OCI-M2 (cell line): ENCODE measurements around the gene USP10.
"Not testable (repeated sequence)": the region's sequence is repeated elsewhere in the genome, so short reads cannot be mapped to it uniquely, and the experiment has no call there.

Source experiments
- DNase-seq: peaks from one replicate; lab custom pipeline; 2025; ENCODE audit not compliant: unreplicated experiment; lab: John Stamatoyannopoulos, UW

USP10 gene

DNA sequence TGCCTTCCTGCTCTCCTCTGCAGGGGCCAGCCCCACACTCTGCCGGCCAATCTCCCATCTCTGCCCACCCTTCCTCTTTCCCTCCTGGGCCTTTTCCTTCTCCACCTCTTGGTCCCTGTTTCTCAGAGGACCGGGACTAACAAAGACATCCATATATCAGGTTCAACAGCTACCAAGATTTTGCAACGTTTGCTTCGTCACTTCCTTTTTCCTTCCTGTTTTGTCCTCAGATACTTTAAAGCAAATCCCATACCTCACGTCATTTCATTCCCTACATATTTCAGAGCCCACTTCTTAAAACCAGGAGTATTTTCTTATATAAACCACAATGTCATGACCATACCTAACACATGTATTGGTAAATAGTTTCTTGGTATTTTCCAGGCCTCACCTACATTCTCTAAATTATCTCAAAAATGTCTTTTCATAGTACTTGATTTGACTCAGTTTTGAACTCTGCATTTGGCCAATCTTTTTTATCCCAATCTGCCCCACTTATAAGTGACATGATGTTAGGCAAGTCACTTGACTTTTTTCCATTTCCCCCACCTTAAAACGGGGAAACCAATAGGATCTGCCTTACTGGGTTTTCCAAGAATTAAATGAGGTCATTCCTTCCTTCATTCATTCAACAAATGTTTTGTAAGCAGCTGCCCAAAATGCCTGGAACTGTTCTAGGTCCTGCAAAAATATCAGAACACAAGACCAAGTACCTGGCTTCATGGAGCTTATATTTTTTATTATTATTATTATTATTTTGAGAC, 7.2 kb upstream of the USP10 start:
- DNase-seq: no peak

DNA sequence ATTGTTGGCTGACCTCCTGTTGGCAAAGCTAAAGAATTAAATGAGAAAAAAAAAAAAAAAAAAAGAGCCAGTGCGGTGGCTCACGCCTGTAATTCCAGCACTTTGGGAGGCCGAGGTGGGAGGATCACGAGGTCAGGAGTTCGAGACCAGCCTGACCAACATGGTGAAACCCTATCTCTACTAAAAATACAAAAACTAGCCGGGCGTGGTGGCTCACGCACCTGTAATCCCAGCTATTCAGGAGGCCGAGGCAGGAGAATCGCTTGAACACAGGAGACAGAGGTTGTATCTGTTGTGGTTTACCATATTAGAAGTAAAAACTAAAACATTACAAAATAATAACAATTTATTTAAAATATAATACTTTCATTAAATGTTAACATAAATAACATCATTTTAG, 5.9 kb upstream of the USP10 start:
- not testable (repeated sequence) for DNase-seq

DNA sequence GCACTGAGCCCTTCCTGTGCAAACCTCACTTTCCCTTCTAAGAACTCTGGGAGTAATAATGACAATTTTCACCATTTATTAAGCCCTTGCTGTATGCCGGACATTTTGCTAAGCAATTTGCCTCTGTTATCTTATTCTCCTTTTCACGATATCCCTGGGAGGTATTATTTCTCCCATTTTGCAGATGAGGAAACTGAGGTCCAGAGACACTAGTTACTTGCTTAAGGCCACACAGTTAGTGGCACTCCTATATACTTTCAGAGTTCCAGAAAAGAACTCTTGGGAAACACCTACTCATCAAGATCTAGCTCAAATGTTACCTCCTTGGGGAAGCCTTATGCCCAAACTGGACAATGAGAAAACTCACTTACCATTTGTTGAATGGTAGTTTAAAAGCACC, 4.8 kb upstream of the USP10 start:
- DNase-seq: no peak

DNA sequence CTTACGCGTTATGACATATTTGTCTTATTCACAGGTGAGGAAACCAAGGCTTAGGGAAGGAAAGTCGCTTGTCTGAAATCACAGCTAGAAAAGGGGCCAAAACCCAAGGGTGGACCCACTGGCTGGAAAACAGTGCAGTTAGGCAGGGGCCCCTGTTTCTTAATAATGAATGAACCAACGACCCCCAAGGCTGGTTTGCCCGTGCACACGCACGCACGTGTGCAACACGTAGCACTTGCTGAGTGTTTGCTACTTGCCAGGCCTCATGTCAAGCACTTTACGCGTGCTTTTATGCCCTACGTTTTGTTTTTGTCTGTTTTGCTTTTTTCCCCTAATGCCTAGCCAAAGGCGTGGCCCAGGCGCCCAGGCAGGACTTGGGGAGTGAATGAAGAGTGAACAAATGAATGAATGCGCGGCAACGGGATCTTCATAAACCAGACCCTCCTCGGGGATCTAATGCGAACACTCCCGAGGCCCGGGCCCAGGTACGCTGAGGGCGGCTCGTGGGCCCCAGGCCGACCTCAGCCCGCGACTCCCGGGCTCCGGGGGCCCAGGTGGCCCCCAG, 571 bp upstream of the USP10 start:
- DNase-seq: no peak

DNA sequence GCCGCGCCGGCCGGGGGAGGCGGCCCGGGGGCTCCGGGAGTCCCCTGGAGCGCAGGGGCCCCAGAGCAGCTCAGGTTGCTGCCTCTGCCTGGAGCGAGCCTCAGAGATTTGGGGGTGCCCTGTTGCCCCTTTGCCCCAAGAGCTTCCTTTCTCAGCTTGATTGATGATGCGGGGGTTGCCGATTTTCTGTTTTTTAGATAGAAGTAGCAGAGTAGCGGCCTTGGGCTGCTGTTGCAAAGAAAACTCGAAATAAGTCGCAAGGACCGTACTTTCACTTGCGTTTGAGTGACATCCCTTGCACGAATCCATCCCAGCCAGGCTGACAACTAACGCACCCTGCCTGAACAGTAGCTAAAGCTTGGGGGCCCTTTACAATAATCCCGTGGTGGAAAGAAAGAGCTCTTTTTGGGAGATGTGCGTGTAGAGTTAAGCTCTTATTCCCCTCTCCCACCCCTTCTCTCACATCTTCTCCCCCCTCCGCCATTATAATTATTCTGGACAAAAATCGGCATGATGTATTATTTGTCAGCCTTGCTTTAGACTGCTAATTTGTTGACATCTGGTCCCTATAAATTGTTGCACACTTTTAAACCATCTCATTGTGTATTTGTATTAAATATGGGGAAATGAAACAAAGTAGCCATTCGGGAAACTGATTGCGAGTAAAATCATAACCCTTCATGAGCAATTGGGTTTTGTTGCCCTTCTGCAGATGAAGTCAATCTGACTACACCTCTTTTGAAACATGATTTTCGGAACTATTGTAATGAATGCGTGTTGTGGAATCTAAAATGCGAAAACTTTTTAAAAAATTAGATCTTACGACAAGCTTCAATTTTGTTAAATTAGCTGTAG, 873 bp downstream of the USP10 start:
- DNase-seq: no peak

DNA sequence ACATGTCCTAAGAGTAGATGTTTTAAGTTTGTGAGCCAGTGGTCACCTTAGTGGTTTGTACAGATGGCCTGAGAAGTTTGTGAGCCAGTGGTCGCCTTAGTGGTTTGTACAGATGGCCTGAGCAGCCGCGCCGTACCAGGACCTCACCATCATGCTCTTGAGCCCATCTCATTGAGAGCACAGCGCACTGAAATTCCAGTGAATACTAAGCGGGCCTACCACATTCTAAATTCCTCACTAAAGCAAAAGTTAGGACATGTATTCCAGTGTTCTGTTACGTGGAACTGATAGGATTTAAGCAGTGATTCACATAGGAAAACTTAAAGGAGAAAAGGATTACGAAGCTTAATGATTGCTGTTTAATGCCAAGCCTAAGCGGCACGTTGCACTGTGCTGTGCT, 3.9 kb downstream of the USP10 start:
- no peak for DNase-seq

DNA sequence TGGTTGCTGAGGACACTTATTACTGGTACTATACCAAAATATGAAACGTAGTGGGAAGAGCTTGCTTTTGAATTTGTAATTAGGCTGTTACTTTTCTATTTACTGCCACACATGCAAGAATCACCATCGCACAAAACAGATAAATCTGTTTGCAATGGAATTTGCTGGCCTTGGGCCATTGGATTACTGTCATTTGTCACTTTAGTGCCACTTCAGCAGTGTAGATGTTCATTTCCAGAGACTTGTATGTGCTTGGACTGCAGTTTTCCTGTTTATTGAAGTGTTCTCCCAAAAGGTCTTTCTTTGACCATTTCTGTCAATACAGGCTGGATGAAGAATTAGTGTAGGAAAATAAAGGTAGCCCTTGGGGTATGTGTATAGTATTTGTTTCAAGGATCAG, 4.5 kb downstream of the USP10 start:
- DNase-seq: no peak

DNA sequence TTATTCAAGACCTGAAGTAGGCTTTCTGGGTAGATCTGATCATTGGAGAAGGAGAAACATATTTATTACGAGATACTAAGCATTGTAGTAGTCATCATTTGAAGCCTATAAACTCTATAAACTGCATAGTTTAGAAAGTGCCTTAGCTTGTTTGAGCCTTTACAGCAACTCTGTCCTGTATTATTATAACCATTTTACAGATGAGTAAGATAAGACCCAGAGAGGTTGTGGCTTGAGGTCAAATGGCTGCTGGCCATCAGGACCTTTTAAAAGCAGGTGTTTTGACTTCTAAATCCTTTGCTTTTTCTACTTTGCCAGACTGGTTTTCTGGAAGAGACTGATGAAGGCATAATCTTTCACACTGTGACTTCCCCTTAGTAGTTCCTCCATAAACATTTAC, 7.1 kb downstream of the USP10 start:
- DNase-seq: no peak

DNA sequence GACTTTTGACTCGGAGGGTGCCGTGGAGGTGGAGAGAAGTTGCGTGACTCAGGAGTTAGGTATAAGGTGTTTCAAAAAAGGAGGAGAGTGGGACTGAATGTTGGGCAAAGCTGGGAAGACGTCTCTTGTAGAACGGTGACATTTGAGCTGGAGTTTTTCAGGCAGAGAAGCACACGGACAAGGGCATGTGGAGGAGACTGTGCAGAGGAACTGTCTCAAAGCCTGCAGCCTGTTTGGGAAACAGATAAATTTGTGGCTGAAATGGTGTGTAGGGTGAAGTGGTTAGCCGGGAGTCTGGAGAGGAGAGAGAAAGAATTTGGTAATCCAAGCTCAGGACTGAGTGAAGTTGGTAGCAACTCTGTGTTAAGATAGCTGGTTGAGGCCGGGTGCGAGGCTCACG, 9.8 kb downstream of the USP10 start:
- no peak for DNase-seq

DNA sequence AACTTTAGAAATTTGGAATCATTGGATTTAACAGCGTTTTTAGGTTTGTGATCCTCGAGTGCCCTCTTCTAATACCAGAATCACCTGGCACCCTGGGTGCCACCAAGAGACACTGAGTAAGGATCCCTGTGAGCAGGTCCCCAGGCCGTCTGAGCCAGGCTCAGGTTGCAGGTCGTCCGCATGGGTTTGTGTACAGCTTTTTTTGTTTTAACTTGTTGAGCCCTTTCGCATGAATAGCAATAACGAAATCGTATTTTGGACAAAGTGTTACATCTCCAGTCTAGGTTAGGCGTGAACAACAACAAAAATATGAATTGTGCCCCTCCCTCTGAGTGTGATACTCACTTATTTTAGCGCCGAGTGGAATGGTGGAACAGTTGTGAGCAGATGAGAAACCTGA, 10.9 kb downstream of the USP10 start:
- no peak for DNase-seq

DNA sequence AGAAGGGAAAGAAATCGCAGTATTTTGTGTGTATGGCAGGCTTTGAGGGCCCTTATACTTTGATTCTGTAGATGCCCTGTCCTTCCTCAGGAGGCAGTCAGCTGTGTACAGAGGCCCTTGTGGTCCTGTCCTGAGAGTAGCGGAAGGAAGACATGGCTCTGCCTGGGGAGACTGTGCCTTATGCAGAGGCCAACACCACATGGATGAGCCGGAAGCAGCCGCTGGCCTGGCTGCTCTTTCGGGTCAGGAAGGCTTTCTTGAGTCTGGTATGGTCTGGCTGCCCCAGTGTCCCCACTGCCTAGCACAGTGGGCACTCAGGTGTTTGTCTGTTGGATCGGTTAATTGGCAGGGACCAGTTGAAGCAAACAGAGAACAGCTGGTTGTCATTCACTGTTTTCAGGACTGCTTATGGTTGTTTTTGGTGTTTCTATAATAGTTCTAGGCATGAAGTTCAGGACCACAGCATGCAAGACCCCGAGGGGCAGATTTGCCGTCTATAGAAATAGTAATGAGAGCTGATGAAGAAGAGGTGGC, 12.4 kb downstream of the USP10 start:
- no peak for DNase-seq

DNA sequence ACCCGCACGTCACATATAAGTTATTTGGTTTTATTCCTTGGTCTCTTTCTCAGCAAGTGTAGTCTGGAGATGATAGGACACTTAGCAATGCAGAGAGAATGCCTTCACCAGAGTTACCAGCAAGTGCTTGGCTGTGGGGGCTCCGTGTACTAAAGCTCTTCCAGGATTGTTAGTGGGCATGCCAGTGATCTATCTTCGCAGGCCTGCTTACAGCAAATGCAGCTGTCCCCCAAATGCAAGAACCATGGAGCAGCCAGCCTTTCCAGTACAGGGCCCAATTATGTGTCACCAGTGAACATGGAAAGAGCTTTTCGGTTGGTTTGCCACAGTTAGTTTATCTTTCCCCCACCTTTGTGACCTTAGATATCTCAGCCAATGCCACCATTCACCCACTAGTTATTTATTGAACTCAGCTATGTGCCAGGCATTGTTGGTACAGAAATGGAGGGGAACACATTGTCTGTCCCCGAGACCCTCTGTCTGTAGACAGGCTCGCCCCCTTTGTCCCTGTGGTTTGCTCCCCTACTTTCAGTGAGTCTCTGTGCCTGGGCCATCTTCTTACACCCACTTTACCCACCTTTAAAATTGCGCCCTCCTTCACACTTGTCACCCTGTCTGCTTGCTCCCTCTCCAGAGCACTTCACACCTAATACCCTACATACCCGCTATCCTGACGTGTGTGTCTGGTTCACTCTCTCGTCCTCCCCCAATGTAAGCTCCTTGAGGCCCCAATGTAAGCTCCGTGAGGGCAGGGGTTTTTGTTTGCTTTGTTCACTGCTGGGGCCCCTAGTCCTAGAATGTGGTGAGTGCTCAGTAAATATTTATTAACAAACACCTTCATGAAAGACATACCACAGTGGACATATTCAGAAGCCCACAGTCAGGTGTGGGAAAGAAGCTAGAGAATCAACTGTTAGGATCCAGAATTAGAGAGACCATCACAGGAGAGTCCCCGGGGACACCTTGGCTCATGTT, 13.3 kb downstream of the USP10 start:
- no peak for DNase-seq

DNA sequence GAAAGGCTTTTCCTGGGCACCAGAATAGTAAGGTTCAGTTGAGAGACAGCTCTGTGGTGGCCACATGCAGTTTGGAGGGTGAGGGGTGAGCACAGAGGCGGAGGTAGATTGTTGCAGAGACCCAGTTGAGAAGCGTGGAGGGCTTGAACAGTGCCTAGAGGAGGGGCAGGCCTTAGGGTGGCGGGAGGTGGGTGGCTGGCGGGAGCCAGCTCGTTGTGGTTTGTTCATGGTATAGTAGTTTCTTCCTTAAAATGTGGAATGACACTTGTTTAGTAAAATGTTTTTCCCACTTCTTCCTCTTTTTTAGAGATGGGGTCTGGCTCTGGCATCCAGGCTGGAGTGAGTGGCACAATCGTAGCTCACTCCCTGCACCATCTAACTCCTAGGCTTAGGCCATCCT, 14.2 kb downstream of the USP10 start:
- no peak for DNase-seq

DNA sequence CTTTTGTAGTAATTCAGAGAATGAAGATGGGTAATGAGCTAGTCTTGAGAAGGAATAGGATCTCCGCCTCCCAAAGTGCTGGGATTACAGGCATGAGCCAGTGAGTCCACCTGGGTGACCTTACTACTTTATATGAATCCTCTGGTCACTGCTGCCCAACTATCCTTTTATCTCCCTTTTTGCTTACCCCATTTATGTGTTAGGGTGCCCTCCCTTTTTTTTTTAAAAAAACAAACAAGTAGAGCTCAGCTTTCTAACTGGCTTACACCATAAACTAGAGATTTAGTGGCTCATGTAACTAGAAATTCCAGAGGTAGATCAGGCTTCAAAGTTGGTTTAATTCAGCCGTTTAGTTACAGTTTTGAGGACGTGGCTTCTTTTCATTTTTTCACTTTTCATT, 15.6 kb downstream of the USP10 start:
- no peak for DNase-seq

DNA sequence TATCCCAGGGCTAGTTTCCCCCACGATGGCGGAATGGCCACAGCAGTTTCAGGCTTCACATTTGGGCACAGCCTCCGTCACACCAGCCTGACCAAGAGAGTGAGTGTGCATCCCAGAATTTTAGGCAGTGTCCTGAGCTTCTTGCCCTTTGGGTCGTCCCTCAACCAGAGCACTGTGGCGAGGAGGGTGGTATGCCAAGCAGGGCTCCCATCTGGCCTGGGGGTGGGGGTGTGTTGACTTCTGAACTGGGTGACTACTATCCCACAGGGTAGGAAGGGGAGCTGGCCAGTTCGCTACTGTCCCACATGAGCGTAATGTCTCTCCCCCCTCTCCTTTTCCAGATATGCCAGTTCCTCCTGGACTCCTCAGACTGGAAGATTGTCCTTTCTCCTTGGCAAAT, 16.1 kb downstream of the USP10 start:
- DNase-seq: no peak

DNA sequence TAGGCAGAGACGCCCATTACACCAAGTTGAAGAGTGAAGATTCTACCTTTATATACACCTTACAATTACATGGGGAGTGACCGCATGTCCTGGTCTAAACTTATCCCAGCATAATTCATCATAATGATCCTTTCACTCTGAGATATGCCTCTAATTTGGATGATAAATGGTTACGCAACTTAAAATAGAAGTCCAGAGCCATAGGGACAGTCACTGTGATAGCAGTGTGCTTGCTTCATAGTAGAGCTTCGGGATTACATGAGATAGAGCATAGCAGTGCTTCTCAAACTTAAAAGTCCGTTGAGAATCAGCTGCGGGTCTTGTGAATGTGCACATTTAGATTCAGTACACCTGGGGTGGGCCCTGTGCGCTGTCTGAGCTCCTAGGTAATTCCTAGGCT, 16.9 kb downstream of the USP10 start:
- no peak for DNase-seq

DNA sequence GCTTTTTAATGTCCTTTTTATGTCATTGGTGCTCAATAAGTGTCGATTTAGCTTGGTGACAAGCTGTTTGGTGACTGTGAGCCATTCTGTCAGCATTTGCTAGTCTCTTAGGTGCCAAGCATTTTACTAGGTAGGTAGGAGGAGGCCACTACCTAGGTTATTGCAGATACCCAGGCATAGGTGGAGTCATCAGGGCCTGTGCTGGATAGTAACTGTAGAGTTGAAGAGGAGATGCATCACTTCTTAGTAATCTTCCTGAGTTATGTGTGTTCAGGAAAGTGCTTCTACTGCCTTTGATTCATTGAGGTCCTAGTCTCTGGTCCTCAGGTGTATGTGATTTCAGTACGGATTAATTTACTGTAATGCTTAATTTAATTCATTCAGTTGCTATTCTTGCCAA, 17.7 kb downstream of the USP10 start:
- DNase-seq: no peak

DNA sequence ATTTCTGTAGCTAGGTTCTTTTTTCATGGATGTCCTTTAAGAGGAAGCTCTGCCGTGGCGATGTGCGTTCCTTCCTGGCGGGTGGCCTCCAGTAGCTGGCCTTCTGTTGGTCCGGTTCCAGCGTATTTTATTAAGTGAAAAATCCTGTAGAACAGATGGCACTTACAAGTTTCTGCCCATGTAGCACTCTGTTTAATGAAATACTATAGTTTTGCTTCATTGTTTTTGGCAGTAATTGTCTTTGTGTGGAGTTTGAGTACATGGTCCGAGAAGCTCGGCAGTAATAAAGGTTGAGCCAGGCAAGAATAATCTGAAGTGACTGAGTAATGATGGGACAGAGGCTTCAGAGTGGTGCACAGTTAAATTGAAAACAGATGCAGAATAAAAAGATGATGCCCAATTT, 20.4 kb downstream of the USP10 start:
- DNase-seq: no peak

DNA sequence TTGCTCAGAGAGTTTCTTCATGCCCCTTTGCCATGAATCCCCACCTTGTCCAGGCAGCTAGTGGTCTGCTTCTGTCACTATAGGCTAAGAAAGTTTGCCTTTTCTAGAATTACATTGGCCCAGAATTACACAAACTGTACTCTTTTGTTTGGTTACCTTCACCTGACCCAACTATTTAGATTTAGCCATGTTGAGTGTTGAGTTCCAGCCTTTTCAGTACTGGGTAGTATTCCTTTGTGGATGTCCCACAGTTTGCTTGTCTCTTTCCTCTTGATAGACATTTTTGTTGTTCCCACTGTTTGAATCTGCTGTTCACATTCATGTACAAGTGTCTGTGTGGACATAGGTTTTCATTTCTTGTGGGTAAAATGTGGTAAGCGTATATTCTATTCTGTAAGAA, 22.3 kb downstream of the USP10 start:
- no peak for DNase-seq

DNA sequence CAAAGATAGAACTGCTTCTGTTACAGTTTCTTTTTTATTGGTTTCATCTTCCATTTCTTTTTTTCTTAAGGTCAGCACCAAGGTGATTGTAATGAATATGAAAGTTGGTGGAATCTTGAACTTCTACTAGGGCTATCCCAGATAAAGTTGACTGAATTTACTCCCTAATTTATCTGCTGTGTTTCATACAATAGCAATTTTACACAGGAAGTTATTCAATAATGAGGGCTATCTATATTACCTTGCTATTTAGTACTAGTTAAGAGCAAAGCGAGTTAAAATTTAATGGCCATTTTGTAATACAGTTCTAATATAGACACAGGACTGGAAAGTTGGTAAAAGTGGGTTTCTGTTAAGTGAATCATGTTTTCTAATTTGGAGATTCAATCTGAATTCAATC, 24.1 kb downstream of the USP10 start:
- DNase-seq: no peak
